GM21360 (cell line): Measurements from ENCODE around the gene LDHB.
"Not testable (repeated sequence)": the region's sequence is repeated elsewhere in the genome, so short reads cannot be mapped to it uniquely, and the experiment has no call there.

ENCODE experiments used
- ATAC-seq: cut with Tn5 transposase; IDR thresholded peaks from one replicate; pipeline ENCODE4 v1.9.1; 2021; ENCODE audit warnings: mild to moderate bottlenecking, moderate library complexity; ENCODE audit not compliant: unreplicated experiment

The LDHB gene

GRCh38 chr12:21657326-21658077, at the start of gene LDHB:
Gene LDHB, minus strand, starts transcription at chr12:21657842. Its CDS starts 3,171 bp downstream, at chr12:21654671.
- peak; percentile 98 for ATAC-seq

- ATAC-seq: no peak
Observed at GRCh38 chr12:21704847-21705246, 47.2 kb upstream of the LDHB start.

GRCh38 chr12:21699851-21700250, 42.2 kb upstream of the LDHB start:
- no peak for ATAC-seq

GRCh38 chr12:21697904-21698630, 40.4 kb upstream of the LDHB start:
- ATAC-seq: no peak

GRCh38 chr12:21696625-21697024, 39.0 kb upstream of the LDHB start:
- no peak for ATAC-seq

- no peak for ATAC-seq
Observed at GRCh38 chr12:21695986-21696385, 38.3 kb upstream of the LDHB start.

GRCh38 chr12:21694660-21695059, 37.0 kb upstream of the LDHB start:
- no peak for ATAC-seq

- ATAC-seq: no peak
Observed at GRCh38 chr12:21691515-21691914, 33.9 kb upstream of the LDHB start.

GRCh38 chr12:21690704-21691368, 33.2 kb upstream of the LDHB start:
- ATAC-seq: no peak

GRCh38 chr12:21683115-21683514, 25.5 kb upstream of the LDHB start:
- no peak for ATAC-seq

- no peak for ATAC-seq
Observed at GRCh38 chr12:21678959-21679358, 21.3 kb upstream of the LDHB start.

- no peak for ATAC-seq
Observed at GRCh38 chr12:21677622-21678277, 20.1 kb upstream of the LDHB start.

GRCh38 chr12:21677204-21677603, 19.6 kb upstream of the LDHB start:
- no peak for ATAC-seq

GRCh38 chr12:21676776-21677175, 19.1 kb upstream of the LDHB start:
- ATAC-seq: no peak

GRCh38 chr12:21675641-21676040, 18.0 kb upstream of the LDHB start:
- no peak for ATAC-seq

GRCh38 chr12:21675096-21675495, 17.5 kb upstream of the LDHB start:
- ATAC-seq: no peak

- not testable (repeated sequence) for ATAC-seq
Observed at GRCh38 chr12:21673830-21674552, 16.3 kb upstream of the LDHB start.

- ATAC-seq: no peak
Observed at GRCh38 chr12:21672146-21672545, 14.5 kb upstream of the LDHB start.

- no peak for ATAC-seq
Observed at GRCh38 chr12:21666722-21667121, 9.1 kb upstream of the LDHB start.

GRCh38 chr12:21665816-21666215, 8.2 kb upstream of the LDHB start:
- no peak for ATAC-seq
